PC-9 (cell line): ENCODE measurements around the gene NUP133. TPM values are rescaled to one million over a fixed set of nuclear protein-coding genes. Genes with fewer than 3 reads are reported as not detected.

Source experiments
- BruUV-seq: library from RNA; stranded (reverse); fragments of 400-500 nt; replicated peaks from 2 replicates; lab custom pipeline; 2021; lab: Mats Ljungman, UMichigan
- CTCF ChIA-PET: fragments of 300-600 bp; sonication (Branson Sonifier 250); formaldehyde crosslinking; loops from one replicate; lab custom pipeline; 2022; ENCODE audit warnings: antibody characterized with exemption; lab: Charles Lee
- POLR2A ChIA-PET: fragments of 300-600 bp; sonication (Branson Sonifier 250); formaldehyde crosslinking; loops from one replicate; lab custom pipeline; 2022; ENCODE audit warnings: antibody characterized with exemption; ENCODE audit not compliant: unreplicated experiment; lab: Charles Lee
- DNase-seq, 2 experiments: peaks; one replicate each; pipeline versions ENCODE4 v3.0.0 to v3.0.0-alpha.2; 2015 to 2022; ENCODE audit warnings: mixed read lengths in 1 of 2
- H2AFZ ChIP-seq: fragments of 200-600 bp; sonication (generic); 2 replicates; pipeline ENCODE4 v1.8.1; 2017; ENCODE audit warnings: antibody characterized with exemption
- H3F3A ChIP-seq: fragments of 200-600 bp; sonication (generic); 2 replicates; pipeline ENCODE4 v1.8.1; 2017; ENCODE audit warnings: antibody characterized with exemption, mild to moderate bottlenecking, low read depth; ENCODE audit not compliant: insufficient read depth
- H3K27ac ChIP-seq: fragments of 200-600 bp; sonication (generic); 2 replicates; pipeline ENCODE4 v1.6.1; 2016; ENCODE audit warnings: mixed run types
- H3K27me3 ChIP-seq: fragments of 200-600 bp; sonication (generic); 2 replicates; pipeline ENCODE4 v1.6.1; 2016; ENCODE audit warnings: low read depth, mixed run types; ENCODE audit not compliant: insufficient read depth
- H3K36me3 ChIP-seq: fragments of 200-600 bp; sonication (generic); 2 replicates; pipeline ENCODE4 v1.6.1; 2016; ENCODE audit warnings: low read depth, mixed run types
- H3K4me1 ChIP-seq: fragments of 200-600 bp; sonication (generic); replicated peaks from 2 replicates; pipeline ENCODE4 v1.6.1; 2016; ENCODE audit warnings: mixed run types; ENCODE audit not compliant: insufficient read depth
- H3K4me2 ChIP-seq: fragments of 200-600 bp; sonication (generic); 2 replicates; pipeline ENCODE4 v1.6.1; 2017; ENCODE audit warnings: mixed run types
- H3K4me3 ChIP-seq: fragments of 200-600 bp; sonication (generic); 2 replicates; pipeline ENCODE4 v1.6.1; 2016; ENCODE audit warnings: mixed run types
- H3K79me2 ChIP-seq: fragments of 200-600 bp; sonication (generic); 2 replicates; pipeline ENCODE4 v1.6.1; 2017; ENCODE audit warnings: low read depth, mixed run types
- H3K9me2 ChIP-seq: fragments of 200-600 bp; sonication (generic); 2 replicates; pipeline ENCODE4 v1.8.1; 2017; ENCODE audit warnings: mild to moderate bottlenecking; ENCODE audit not compliant: insufficient read depth
- H3K9me3 ChIP-seq: fragments of 200-600 bp; sonication (generic); 2 replicates; pipeline ENCODE4 v1.8.1; 2016; ENCODE audit warnings: low read depth; ENCODE audit not compliant: insufficient read depth
- H4K20me1 ChIP-seq: fragments of 200-600 bp; sonication (generic); 2 replicates; pipeline ENCODE4 v1.8.1; 2017; ENCODE audit not compliant: insufficient read depth
- CTCF ChIP-seq: fragments of 200-600 bp; sonication (generic); conservative IDR thresholded peaks from 2 replicates; pipeline ENCODE4 v1.6.1; 2017; ENCODE audit warnings: mixed run types, antibody characterized with exemption, mild to moderate bottlenecking, moderate library complexity
- EZH2 ChIP-seq: fragments of 200-600 bp; sonication (generic); IDR thresholded peaks from 2 replicates; pipeline ENCODE4 v1.8.0; 2017; ENCODE audit warnings: antibody characterized with exemption, low read depth
- intact Hi-C: fragments of 100-400 bp; cut with micrococcal nuclease; formaldehyde crosslinking; loops from one replicate; pipeline ENCODE4 v1.10.0; 2022; ENCODE audit not compliant: unreplicated experiment
- total RNA-seq: library from RNA; stranded (reverse); gene quantifications from 2 replicates; pipeline ENCODE4 v1.2.3, GENCODE V29; 2021

NUP133 gene
- total RNA-seq, 1 experiment from 2014 or later, result 38.5 TPM

GRCh38 chr1:229428256-229428655 is 79.9 kb downstream of the NUP133 start:
- intact Hi-C loops, result no loop called here
- BruUV-seq, result no TSS peak
- H3K36me3 ChIP-seq, result no peaks in the 10 kb centered on the region
- H3K9me2 ChIP-seq, result no peaks in the 10 kb centered on the region
- POLR2A ChIA-PET, result no interaction called here
- H2AFZ ChIP-seq, result no peak overlapping the region
- CTCF ChIA-PET, result no interaction called here
- no peak overlapping the region for H3K27ac ChIP-seq
- no peak for DNase-seq
- TF ChIP-seq EZH2, result no peak
- TF ChIP-seq CTCF, result no peak
- peaks cover 26% of the 10 kb centered on the region for H3K27me3 ChIP-seq
- no peaks in the 10 kb centered on the region for H3K79me2 ChIP-seq
- H3K9me3 ChIP-seq, result no peaks in the 10 kb centered on the region
- no peaks in the 10 kb centered on the region for H3F3A ChIP-seq
- no peak overlapping the region for H3K4me3 ChIP-seq
- no peak overlapping the region for H3K4me2 ChIP-seq
- no peaks in the 10 kb centered on the region for H3K4me1 ChIP-seq
- no peaks in the 10 kb centered on the region for H4K20me1 ChIP-seq

GRCh38 chr1:229427572-229427971 is 80.6 kb downstream of the NUP133 start:
- peaks cover 26% of the 10 kb centered on the region for H3K27me3 ChIP-seq
- H4K20me1 ChIP-seq, result no peaks in the 10 kb centered on the region
- H2AFZ ChIP-seq, result no peak overlapping the region
- H3K36me3 ChIP-seq, result no peaks in the 10 kb centered on the region
- TF ChIP-seq CTCF (no peak), EZH2 (no peak)
- no peak overlapping the region for H3K27ac ChIP-seq
- no peaks in the 10 kb centered on the region for H3K4me1 ChIP-seq
- H3F3A ChIP-seq, result no peaks in the 10 kb centered on the region
- DNase-seq, result no peak
- no peaks in the 10 kb centered on the region for H3K79me2 ChIP-seq
- intact Hi-C loops, result no loop called here
- no peak overlapping the region for H3K4me3 ChIP-seq
- H3K9me2 ChIP-seq, result no peaks in the 10 kb centered on the region
- no TSS peak for BruUV-seq
- no peak overlapping the region for H3K4me2 ChIP-seq
- POLR2A ChIA-PET, result no interaction called here
- no peaks in the 10 kb centered on the region for H3K9me3 ChIP-seq
- CTCF ChIA-PET, result no interaction called here

- H3K36me3 ChIP-seq, result no peaks in the 10 kb centered on the region
- no peaks in the 10 kb centered on the region for H3K9me3 ChIP-seq
- CTCF ChIA-PET, result no interaction called here
- peaks cover 26% of the 10 kb centered on the region for H3K27me3 ChIP-seq
- H3F3A ChIP-seq, result no peaks in the 10 kb centered on the region
- H2AFZ ChIP-seq, result no peak overlapping the region
- no peaks in the 10 kb centered on the region for H4K20me1 ChIP-seq
- DNase-seq, result no peak
- no peaks in the 10 kb centered on the region for H3K79me2 ChIP-seq
- POLR2A ChIA-PET, result no interaction called here
- intact Hi-C loops, result no loop called here
- H3K4me1 ChIP-seq, result no peaks in the 10 kb centered on the region
- no peaks in the 10 kb centered on the region for H3K9me2 ChIP-seq
- no peak overlapping the region for H3K27ac ChIP-seq
- no TSS peak for BruUV-seq
- H3K4me2 ChIP-seq, result no peak overlapping the region
- no peak overlapping the region for H3K4me3 ChIP-seq
- TF ChIP-seq CTCF, result no peak
- no peak for TF ChIP-seq EZH2
These were observed 82.5 kb downstream of the NUP133 start for GRCh38 chr1:229425564-229426159.
